Progenitor cell of endocrine pancreas (in vitro differentiated cells): ENCODE measurements around the gene MAP4. TPM values are rescaled to one million over a fixed set of nuclear protein-coding genes. Genes with fewer than 3 reads are reported as not detected.
A peak's percentile ranks its signal among the peaks of the same experiment; 100 is the strongest.

Experiments used
- DNase-seq: peaks from one replicate; pipeline ENCODE4 v3.0.0; 2021; ENCODE audit warnings: low spot score; ENCODE audit not compliant: unreplicated experiment
- H3K27ac Mint-ChIP-seq: 2 replicates; pipeline ENCODE4 v1.8.0; 2021; ENCODE audit warnings: mild to moderate bottlenecking, moderate library complexity, mixed read lengths
- H3K27me3 Mint-ChIP-seq: 2 replicates; pipeline ENCODE4 v1.8.0; 2021; ENCODE audit warnings: mixed read lengths
- H3K36me3 Mint-ChIP-seq: 2 replicates; pipeline ENCODE4 v1.8.0; 2022; ENCODE audit warnings: mixed read lengths; ENCODE audit not compliant: insufficient read depth
- H3K4me1 Mint-ChIP-seq: 2 replicates; pipeline ENCODE4 v1.8.0; 2021; ENCODE audit warnings: low read depth, mixed read lengths
- H3K4me3 Mint-ChIP-seq: 2 replicates; pipeline ENCODE4 v1.8.0; 2021; ENCODE audit warnings: low read depth, mild to moderate bottlenecking, moderate library complexity, mixed read lengths
- H3K9me3 Mint-ChIP-seq: 2 replicates; pipeline ENCODE4 v1.8.0; 2021; ENCODE audit warnings: low read depth, mixed read lengths
- CTCF ChIP-seq: fragments of 200-600 bp; sonication (generic); IDR thresholded peaks from one replicate; pipeline ENCODE4 v1.5.0; 2021; ENCODE audit warnings: antibody characterized with exemption, mild to moderate bottlenecking; ENCODE audit not compliant: unreplicated experiment
- total RNA-seq: library from RNA; stranded (reverse); gene quantifications from 2 replicates; pipeline ENCODE4 v1.2.1, GENCODE V29; 2021

MAP4 gene
- total RNA-seq, 1 donor from 2014 or later, result 121 TPM

- DNase-seq, result no peak
- Mint-ChIP-seq H3K4me1 (no peaks in the 10 kb centered on the region), H3K4me3 (no peak overlapping the region), H3K27me3 (no peaks in the 10 kb centered on the region), H3K27ac (no peak overlapping the region), H3K9me3 (peaks cover 9% of the 10 kb centered on the region), H3K36me3 (peaks cover 21% of the 10 kb centered on the region)
- no peak for TF ChIP-seq CTCF
These were observed 41.3 kb upstream of the MAP4 start for GRCh38 chr3:48057521-48057920.

- Mint-ChIP-seq H3K9me3 (no peaks in the 10 kb centered on the region), H3K27ac (no peak overlapping the region), H3K4me1 (peaks cover 3% of the 10 kb centered on the region), H3K4me3 (no peak overlapping the region), H3K27me3 (no peaks in the 10 kb centered on the region), H3K36me3 (peaks cover 20% of the 10 kb centered on the region)
- DNase-seq, result no peak
- no peak for TF ChIP-seq CTCF
These were observed 31.7 kb upstream of the MAP4 start for GRCh38 chr3:48047841-48048464.

DNA sequence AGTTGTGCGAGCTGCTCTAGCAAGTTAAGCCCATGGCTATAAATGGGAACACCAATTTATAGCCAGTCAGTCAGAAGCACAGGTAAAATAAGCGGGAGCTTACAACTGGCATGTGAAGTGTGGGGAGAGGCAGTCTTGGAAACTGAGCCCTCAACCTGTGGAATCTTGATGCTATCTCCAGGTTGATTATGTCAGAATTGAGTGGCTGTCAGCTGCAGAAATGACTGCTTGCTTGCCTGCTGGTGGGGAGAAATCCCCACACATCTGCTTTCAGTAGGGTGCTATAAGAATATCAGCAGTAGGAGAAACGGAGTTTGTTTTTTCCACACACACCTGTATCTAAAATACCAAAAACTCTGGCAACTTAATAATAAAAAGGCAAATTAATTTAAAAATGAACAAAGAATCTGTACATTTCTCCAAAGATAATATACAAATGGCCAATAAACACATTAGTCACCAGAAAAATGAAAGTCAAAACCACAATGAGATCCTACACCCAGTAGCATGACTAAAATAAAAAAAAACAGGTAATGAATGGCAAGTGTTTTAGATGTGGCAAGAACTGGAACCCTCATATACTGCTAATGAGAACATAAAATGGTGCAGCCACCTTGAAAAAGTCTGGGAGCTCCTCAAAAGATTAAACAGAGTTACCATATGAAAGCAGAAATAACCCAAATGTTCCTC lies 26.0 kb upstream of the MAP4 start:
- Mint-ChIP-seq H3K9me3 (no peaks in the 10 kb centered on the region), H3K27me3 (no peaks in the 10 kb centered on the region), H3K27ac (no peak overlapping the region), H3K4me3 (no peak overlapping the region), H3K4me1 (peaks cover 10% of the 10 kb centered on the region), H3K36me3 (peaks cover 2% of the 10 kb centered on the region)
- no peak for DNase-seq
- no peak for TF ChIP-seq CTCF

GRCh38 chr3:48039487-48040190 lies 23.4 kb upstream of the MAP4 start:
- no peaks in the 10 kb centered on the region for H3K27me3 Mint-ChIP-seq
- no peaks in the 10 kb centered on the region for H3K36me3 Mint-ChIP-seq
- H3K27ac Mint-ChIP-seq, result peak overlapping the region; percentile 50
- no peak for TF ChIP-seq CTCF
- H3K4me1 Mint-ChIP-seq, result peaks cover 13% of the 10 kb centered on the region
- H3K4me3 Mint-ChIP-seq, result no peak overlapping the region
- no peaks in the 10 kb centered on the region for H3K9me3 Mint-ChIP-seq
- no peak for DNase-seq

DNA sequence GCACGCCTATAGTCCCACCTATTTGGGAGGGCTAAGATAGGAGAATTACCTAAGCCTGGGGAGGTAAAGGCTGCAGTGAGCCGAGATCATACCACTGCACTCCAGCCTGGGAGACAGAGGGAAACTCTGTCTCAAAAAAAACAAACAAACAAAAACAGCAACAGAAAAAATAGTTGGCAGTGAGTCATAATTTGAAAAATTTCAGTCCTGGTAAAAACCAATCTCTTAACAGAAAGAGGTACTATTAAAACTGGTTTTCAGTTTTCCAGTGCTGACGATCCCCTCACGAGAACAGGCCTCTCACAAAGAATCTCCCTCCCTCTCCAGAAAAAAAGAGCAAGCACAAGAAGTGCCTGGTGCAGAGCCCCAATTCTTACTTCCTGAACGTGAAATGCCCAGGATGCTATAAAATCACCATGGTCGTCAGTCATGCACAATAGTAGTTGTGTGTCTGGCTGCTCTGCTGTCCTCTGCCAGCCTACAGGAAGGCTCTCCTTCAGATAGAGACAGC lies 22.8 kb upstream of the MAP4 start:
- Mint-ChIP-seq H3K9me3 (no peaks in the 10 kb centered on the region), H3K27ac (peak overlapping the region; percentile 50), H3K27me3 (no peaks in the 10 kb centered on the region), H3K4me1 (peaks cover 17% of the 10 kb centered on the region), H3K36me3 (no peaks in the 10 kb centered on the region), H3K4me3 (no peak overlapping the region)
- no peak for DNase-seq
- no peak for TF ChIP-seq CTCF
